Gastrocnemius medialis (tissue), 4 donors: ENCODE results near the gene FOXN1. TPM values are rescaled to one million over a fixed set of nuclear protein-coding genes. Genes with fewer than 3 reads are reported as not detected.

Source experiments
- ATAC-seq, 2 donors: fragments of 150-250 bp; one replicate each; pipeline ENCODE4 v1.9.1; 2016
- DNase-seq, 2 donors: peaks; one replicate each; pipeline ENCODE4 v3.0.0-alpha.2; 2019
- H3K27ac ChIP-seq, 4 donors: fragments of 200-600 bp; sonication (generic); 1 replicate in 1 of 4; 2 replicates in 3 of 4; pipeline ENCODE4 v1.5.1; 2016 to 2018; ENCODE audit warnings: mild to moderate bottlenecking in 2 of 4, moderate library complexity in 1 of 4
- H3K27me3 ChIP-seq, 3 donors: fragments of 200-600 bp; sonication (generic) in 2 of 3; 1 replicate in 1 of 3; 2 replicates in 2 of 3; pipeline versions ENCODE4 v1.5.1 to v1.6.0; 2016 to 2019; ENCODE audit warnings: mild to moderate bottlenecking in 1 of 3, moderate library complexity in 1 of 3
- H3K36me3 ChIP-seq, 2 donors: fragments of 200-600 bp; sonication (generic) in 1 of 2; one replicate each; pipeline ENCODE4 v1.5.1; 2017 to 2018
- H3K4me1 ChIP-seq, 2 donors: fragments of 200-600 bp; sonication (generic) in 1 of 2; one replicate each; pipeline ENCODE4 v1.5.1; 2016 to 2017; ENCODE audit warnings: mild to moderate bottlenecking in 2 of 2
- H3K4me3 ChIP-seq, 4 donors: fragments of 200-600 bp; sonication (generic) in 3 of 4; 1 replicate in 1 of 4; 2 replicates in 3 of 4; pipeline ENCODE4 v1.5.1; 2016 to 2019; ENCODE audit warnings: mild to moderate bottlenecking in 2 of 4
- H3K9me3 ChIP-seq, 3 donors: fragments of 200-600 bp; sonication (generic) in 2 of 3; 1 replicate in 1 of 3; 2 replicates in 2 of 3; pipeline ENCODE4 v1.5.1; 2016 to 2019
- POLR2A ChIP-seq, 2 donors: fragments of 450-650 bp; IDR thresholded peaks; one replicate each; pipeline ENCODE4 v1.6.1; 2017; ENCODE audit warnings: antibody characterized with exemption in 2 of 2, mild to moderate bottlenecking in 2 of 2, moderate library complexity in 2 of 2
- in situ Hi-C, 4 donors: fragments of 200-750 bp; cut with MboI; loops; one replicate each; pipeline versions ENCODE4 v1.15.0 to v1.8.0; 2017; ENCODE audit warnings: low sequenced_read_pairs in 4 of 4
- intact Hi-C: fragments of 100-400 bp; cut with DNase I; formaldehyde crosslinking; loops from one replicate; pipeline ENCODE4 v1.15.1; 2023; ENCODE audit warnings: low total_unique reads
- total RNA-seq, 4 donors: library from RNA; depleted of rRNA; stranded (reverse); fragments of >200 nt; gene quantifications; one replicate each; pipeline versions ENCODE4 v1.1.0 to v1.2.3, GENCODE V29; 2016
- TF ChIP-seq, protein P1 (sequence below), 5 experiments: fragments of 450-650 bp in 3 of 5; fragments of 200-600 bp in 2 of 5; sonication (generic) in 2 of 5; IDR thresholded peaks in 4 of 5; conservative IDR thresholded peaks in 1 of 5; 1 replicate in 4 of 5; 2 replicates in 1 of 5; pipeline ENCODE4 v1.5.1; 2016 to 2019; ENCODE audit warnings: antibody characterized with exemption in 5 of 5, mild to moderate bottlenecking in 3 of 5, moderate library complexity in 3 of 5

The FOXN1 gene
- total RNA-seq, 4 donors from 2014 or later = not detected

DNA sequence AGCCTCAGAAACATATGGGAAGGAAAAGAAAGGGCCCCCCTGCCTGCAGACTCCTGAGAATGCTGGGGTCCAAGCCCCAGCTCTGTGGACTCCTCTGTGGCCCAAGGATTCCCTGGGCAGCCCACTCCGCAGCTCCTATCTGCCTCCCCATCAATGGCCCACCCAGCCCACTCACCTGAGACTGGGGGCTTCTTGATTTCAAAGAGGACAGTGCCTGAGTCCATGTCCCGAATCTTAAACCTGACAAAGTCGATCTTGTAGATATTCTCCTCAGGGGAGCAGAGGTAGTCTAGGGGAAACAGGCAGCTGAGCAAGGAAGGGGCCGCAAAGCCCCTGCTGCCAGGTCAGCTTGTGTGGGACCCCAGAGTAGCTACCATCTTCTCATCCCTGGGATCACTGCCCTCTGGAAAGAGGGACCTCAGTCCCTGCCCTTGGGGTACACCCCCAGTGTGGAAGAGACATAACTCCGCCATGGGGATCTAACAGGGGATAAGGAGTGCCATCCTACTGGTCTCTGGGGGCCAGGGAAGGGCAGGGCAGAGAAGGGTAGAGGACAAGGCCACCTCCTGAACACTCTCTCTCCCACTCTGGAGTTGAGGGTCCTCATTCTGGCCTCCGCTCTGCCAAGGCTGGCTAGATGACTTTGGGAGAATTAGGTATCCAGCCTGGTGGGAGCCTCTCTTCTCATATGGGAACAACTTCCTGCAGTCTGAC, 42.4 kb downstream of the FOXN1 start:
- Histone ChIP-seq H3K9me3 (no peaks in the 10 kb centered on the region), H3K27ac (no peak overlapping the region), H3K4me1 (peaks cover 10 to 15% of the 10 kb centered on the region in 2 donors), H3K36me3 (peaks cover 0 to 12% of the 10 kb centered on the region in 2 donors), H3K27me3 (no peaks in the 10 kb centered on the region), H3K4me3 (no peak overlapping the region)
- TF ChIP-seq, protein P1, sequence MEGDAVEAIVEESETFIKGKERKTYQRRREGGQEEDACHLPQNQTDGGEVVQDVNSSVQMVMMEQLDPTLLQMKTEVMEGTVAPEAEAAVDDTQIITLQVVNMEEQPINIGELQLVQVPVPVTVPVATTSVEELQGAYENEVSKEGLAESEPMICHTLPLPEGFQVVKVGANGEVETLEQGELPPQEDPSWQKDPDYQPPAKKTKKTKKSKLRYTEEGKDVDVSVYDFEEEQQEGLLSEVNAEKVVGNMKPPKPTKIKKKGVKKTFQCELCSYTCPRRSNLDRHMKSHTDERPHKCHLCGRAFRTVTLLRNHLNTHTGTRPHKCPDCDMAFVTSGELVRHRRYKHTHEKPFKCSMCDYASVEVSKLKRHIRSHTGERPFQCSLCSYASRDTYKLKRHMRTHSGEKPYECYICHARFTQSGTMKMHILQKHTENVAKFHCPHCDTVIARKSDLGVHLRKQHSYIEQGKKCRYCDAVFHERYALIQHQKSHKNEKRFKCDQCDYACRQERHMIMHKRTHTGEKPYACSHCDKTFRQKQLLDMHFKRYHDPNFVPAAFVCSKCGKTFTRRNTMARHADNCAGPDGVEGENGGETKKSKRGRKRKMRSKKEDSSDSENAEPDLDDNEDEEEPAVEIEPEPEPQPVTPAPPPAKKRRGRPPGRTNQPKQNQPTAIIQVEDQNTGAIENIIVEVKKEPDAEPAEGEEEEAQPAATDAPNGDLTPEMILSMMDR (IDR thresholded peaks at IDR 0.05 in 4 of 5, conservative IDR thresholded peaks at IDR 0.05 in 1 of 5) = peak in 1 of 5 experiments; percentile 1
- no peak for TF ChIP-seq POLR2A (IDR thresholded peaks at IDR 0.05)
- in situ Hi-C loops = no loop called here
- no peak for ATAC-seq
- intact Hi-C loops = no loop called here
- no peak for DNase-seq

GRCh38 chr17:28549236-28550132, 43.3 kb downstream of the FOXN1 start:
- Histone ChIP-seq H3K4me3 (no peak overlapping the region), H3K27ac (no peak overlapping the region), H3K4me1 (peaks cover 10 to 15% of the 10 kb centered on the region in 2 donors), H3K9me3 (no peaks in the 10 kb centered on the region), H3K27me3 (no peaks in the 10 kb centered on the region), H3K36me3 (peaks cover 0 to 22% of the 10 kb centered on the region in 2 donors)
- in situ Hi-C loops = loop anchor here in 1 of 4 donors (25.0 kb wide), 1 partner anchor 113 kb away; the partner anchor contains the start of genes SDF2 and SUPT6H
- TF ChIP-seq, protein P1 (IDR thresholded peaks at IDR 0.05 in 4 of 5, conservative IDR thresholded peaks at IDR 0.05 in 1 of 5) = no peak
- TF ChIP-seq POLR2A (IDR thresholded peaks at IDR 0.05) = no peak
- ATAC-seq (no peak), DNase-seq (no peak)
- intact Hi-C loops = no loop called here

DNA sequence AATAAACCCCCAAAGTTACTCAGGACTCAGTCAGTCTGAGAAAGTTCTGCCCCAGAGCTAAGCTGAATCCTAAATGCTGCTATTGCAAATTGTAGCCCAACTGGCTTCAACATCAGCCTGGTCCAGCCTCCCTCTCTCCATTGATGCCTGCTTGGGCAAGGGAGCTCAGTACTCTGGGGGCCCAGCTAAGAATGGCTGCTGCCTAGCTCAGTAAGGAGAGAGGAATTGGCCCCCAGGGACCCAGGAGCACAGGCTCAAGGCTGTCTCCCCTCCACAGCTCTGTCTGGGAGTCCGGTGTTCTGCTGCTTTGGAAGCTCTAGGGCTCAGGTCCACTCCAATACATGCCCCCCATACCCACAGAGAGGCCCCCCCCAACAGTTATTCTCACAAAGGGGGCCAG, 44.7 kb downstream of the FOXN1 start:
- Histone ChIP-seq H3K36me3 (peaks cover 0 to 35% of the 10 kb centered on the region in 2 donors), H3K27me3 (no peaks in the 10 kb centered on the region), H3K27ac (no peak overlapping the region), H3K4me3 (no peak overlapping the region), H3K9me3 (no peaks in the 10 kb centered on the region), H3K4me1 (peaks cover 10 to 15% of the 10 kb centered on the region in 2 donors)
- in situ Hi-C loops = loop anchor here in 1 of 4 donors (25.0 kb wide), 1 partner anchor 111 kb away; the partner anchor contains the start of genes SDF2 and SUPT6H
- TF ChIP-seq POLR2A (IDR thresholded peaks at IDR 0.05) = no peak
- TF ChIP-seq, protein P1 (IDR thresholded peaks at IDR 0.05 in 4 of 5, conservative IDR thresholded peaks at IDR 0.05 in 1 of 5) = no peak
- ATAC-seq = no peak
- intact Hi-C loops = no loop called here
- no peak for DNase-seq

GRCh38 chr17:28551421-28552175, 45.5 kb downstream of the FOXN1 start:
- in situ Hi-C loops (loop anchor here in 1 of 4 donors (25.0 kb wide), 1 partner anchor 111 kb away; the partner anchor contains the start of genes SDF2 and SUPT6H), intact Hi-C loops (loop anchor here (2.0 kb wide), 2 partner anchors 25 to 47 kb away; partner anchors contain the start of genes ALDOC and SPAG5)
- TF ChIP-seq, protein P1 (IDR thresholded peaks at IDR 0.05 in 4 of 5, conservative IDR thresholded peaks at IDR 0.05 in 1 of 5) = no peak
- TF ChIP-seq POLR2A (IDR thresholded peaks at IDR 0.05) = no peak
- no peak for ATAC-seq
- H3K27me3 ChIP-seq = no peaks in the 10 kb centered on the region
- H3K4me1 ChIP-seq = peaks cover 10 to 15% of the 10 kb centered on the region in 2 donors
- peak overlapping the region; percentile 60 to 88 (median 77) for H3K4me3 ChIP-seq
- no peak for DNase-seq
- peak overlapping the region in 1 of 4 donors; percentile 19 for H3K27ac ChIP-seq
- H3K9me3 ChIP-seq = no peaks in the 10 kb centered on the region
- peaks cover 0 to 43% of the 10 kb centered on the region in 2 donors for H3K36me3 ChIP-seq
